GM12878 (cell line): ENCODE results near the gene CLBA1. TPM values are rescaled to one million over a fixed set of nuclear protein-coding genes. Genes with fewer than 3 reads are reported as not detected.

Experiments
- ATAC-seq: fragments of 200-7000 bp; cut with Tn5 transposase; 3 replicates; pipeline ENCODE4 v1.9.1; 2020; ENCODE audit warnings: mild to moderate bottlenecking, moderate library complexity
- BruUV-seq: library from RNA; stranded (reverse); fragments of 400-500 nt; replicated peaks from 2 replicates; lab custom pipeline; 2021; lab: Mats Ljungman, UMichigan
- CTCF ChIA-PET: fragments of 300-600 bp; sonication (Branson Sonifier 250); formaldehyde crosslinking; extraction: SDS; loops from one replicate; lab custom pipeline; 2021; ENCODE audit warnings: inconsistent platforms; lab: Yijun Ruan, JAX
- POLR2A ChIA-PET: fragments of 350-600 bp; formaldehyde crosslinking; extraction: SDS; loops from one replicate; lab custom pipeline; 2021; ENCODE audit warnings: inconsistent platforms; lab: Charles Lee
- RAD21 ChIA-PET: fragments of 300-600 bp; sonication (Branson Sonifier 250); formaldehyde crosslinking; loops from one replicate; lab custom pipeline; 2023; ENCODE audit warnings: antibody characterized with exemption; ENCODE audit not compliant: unreplicated experiment; lab: Charles Lee
- SMC1A ChIA-PET: fragments of 300-600 bp; sonication (Branson Sonifier 250); formaldehyde crosslinking; loops from one replicate; lab custom pipeline; 2023; ENCODE audit not compliant: unreplicated experiment, uncharacterized antibody; lab: Charles Lee
- DNase-seq: peaks from one replicate; pipeline ENCODE4 v3.0.0-alpha.2; 2011; ENCODE audit warnings: low read depth, low spot score
- FAIRE-seq: peaks from 3 replicates; lab custom pipeline; 2011; peaks lifted over from hg19 to GRCh38; lab: Jason Lieb, UNC
- H2AFZ ChIP-seq: 2 replicates; pipeline ENCODE4 v1.6.0; 2011; ENCODE audit warnings: low read depth, low read length, control low read depth; ENCODE audit not compliant: control insufficient read depth
- H3K27ac ChIP-seq: 2 replicates; pipeline ENCODE4 v1.5.1; 2011; ENCODE audit warnings: control low read depth; ENCODE audit not compliant: control insufficient read depth, insufficient read depth
- H3K27me3 ChIP-seq, 2 experiments: replicated peaks in 1 of 2; 2 replicates each; pipeline versions ENCODE4 v1.6.0 to v1.6.1; 2011; ENCODE audit warnings: low read length in 1 of 2; ENCODE audit not compliant: control insufficient read depth in 2 of 2, insufficient read depth in 2 of 2
- H3K36me3 ChIP-seq, 2 experiments: 2 replicates each; pipeline ENCODE4 v1.5.1; 2011; ENCODE audit warnings: low read length in 1 of 2; ENCODE audit not compliant: control insufficient read depth in 2 of 2, insufficient read depth in 2 of 2
- H3K4me1 ChIP-seq: 2 replicates; pipeline ENCODE4 v1.6.1; 2011; ENCODE audit warnings: mild to moderate bottlenecking, low read length, moderate library complexity, mixed read lengths; ENCODE audit not compliant: control insufficient read depth, insufficient read depth
- H3K4me2 ChIP-seq: 2 replicates; pipeline ENCODE4 v1.6.0; 2011; ENCODE audit warnings: control low read depth; ENCODE audit not compliant: control insufficient read depth, insufficient read depth
- H3K4me3 ChIP-seq: fragments of 200-600 bp; sonication (generic); 2 replicates; pipeline ENCODE4 v1.5.1; 2016
- H3K79me2 ChIP-seq: 2 replicates; pipeline ENCODE4 v1.6.0; 2011; ENCODE audit warnings: low read length; ENCODE audit not compliant: control insufficient read depth, insufficient read depth
- H3K9ac ChIP-seq: 2 replicates; pipeline ENCODE4 v1.8.0; 2011; ENCODE audit warnings: low read length, control low read depth, mixed read lengths; ENCODE audit not compliant: control insufficient read depth, insufficient read depth
- H3K9me3 ChIP-seq: replicated peaks from 3 replicates; pipeline ENCODE4 v1.5.1; 2011; ENCODE audit warnings: mild to moderate bottlenecking, low read length; ENCODE audit not compliant: control insufficient read depth, insufficient read depth
- H4K20me1 ChIP-seq: 2 replicates; pipeline ENCODE4 v1.6.0; 2011; ENCODE audit not compliant: control insufficient read depth, insufficient read depth
- BMI1 ChIP-seq: fragments of 450-650 bp; IDR thresholded peaks from 2 replicates; pipeline ENCODE4 v1.6.1; 2016; ENCODE audit warnings: mild to moderate bottlenecking, moderate library complexity, borderline replicate concordance
- FOXK2 ChIP-seq: fragments of 450-650 bp; IDR thresholded peaks from 2 replicates; pipeline ENCODE4 v1.6.1; 2017; ENCODE audit warnings: mild to moderate bottlenecking, moderate library complexity
- HCFC1 ChIP-seq: fragments of 150-350 bp; IDR thresholded peaks from 2 replicates; pipeline ENCODE4 v1.6.1; 2014; ENCODE audit warnings: low read length
- HDGF ChIP-seq: fragments of 450-650 bp; IDR thresholded peaks from 2 replicates; pipeline ENCODE4 v1.6.1; 2016; ENCODE audit warnings: antibody characterized with exemption
- IRF4 ChIP-seq: IDR thresholded peaks from 2 replicates; pipeline ENCODE4 v1.6.1; 2011; ENCODE audit warnings: low read depth, low read length
- KAT2A ChIP-seq: conservative IDR thresholded peaks from 2 replicates; pipeline ENCODE4 v1.6.1; 2011; ENCODE audit warnings: low read depth, low read length; ENCODE audit not compliant: control insufficient read depth
- KLF5 ChIP-seq: fragments of 450-650 bp; IDR thresholded peaks from 2 replicates; pipeline ENCODE4 v1.6.1; 2014; ENCODE audit warnings: mild to moderate bottlenecking; ENCODE audit not compliant: partially characterized antibody
- SIX5 ChIP-seq: IDR thresholded peaks from 2 replicates; pipeline ENCODE4 v1.6.1; 2011; ENCODE audit warnings: mild to moderate bottlenecking, low read depth, low read length, moderate library complexity; ENCODE audit not compliant: severe bottlenecking
- SMAD1 ChIP-seq: fragments of 450-650 bp; IDR thresholded peaks from 2 replicates; pipeline ENCODE4 v1.6.1; 2018; ENCODE audit warnings: mild to moderate bottlenecking, low read depth; ENCODE audit not compliant: partially characterized antibody
- TCF12 ChIP-seq: IDR thresholded peaks from 2 replicates; pipeline ENCODE4 v1.6.1; 2011; ENCODE audit warnings: low read depth, mild to moderate bottlenecking, low read length
- USF1 ChIP-seq: IDR thresholded peaks from 2 replicates; pipeline ENCODE4 v1.6.1; 2011; ENCODE audit warnings: borderline replicate concordance, low read depth, mild to moderate bottlenecking, moderate library complexity, mixed read lengths, low read length; ENCODE audit not compliant: insufficient read depth; ENCODE audit errors: extremely low read length
- ZBTB33 ChIP-seq: fragments of 450-650 bp; IDR thresholded peaks from 2 replicates; pipeline ENCODE4 v1.6.1; 2017; ENCODE audit warnings: mild to moderate bottlenecking
- ZNF592 ChIP-seq: fragments of 450-650 bp; IDR thresholded peaks from 2 replicates; pipeline ENCODE4 v1.6.1; 2017; ENCODE audit warnings: mild to moderate bottlenecking, moderate library complexity
- WGBS: methylation state at CpG from one replicate; pipeline ENCODE4 v1.1.6; 2016; ENCODE audit warnings: low lambda C conversion rate; ENCODE audit not compliant: insufficient replicate concordance, insufficient coverage; ENCODE audit errors: missing lambda C conversion rate; 5-methylcytosine and 5-hydroxymethylcytosine counted together
- in situ Hi-C: fragments of 300-500 bp; cut with MboI; formaldehyde crosslinking; loops from 9 replicates; pipeline ENCODE4 v1.14.3; 2018; ENCODE audit warnings: mixed read lengths
- intact Hi-C: fragments of 100-400 bp; cut with micrococcal nuclease; formaldehyde crosslinking; loops from one replicate; pipeline ENCODE4 v1.14.2; 2022; ENCODE audit not compliant: unreplicated experiment
- polyA plus RNA-seq, 11 experiments: library from polyadenylated mRNA; depleted of rRNA in 4 of 11; unstranded in 6 of 11; stranded (reverse) in 5 of 11; fragments of >200 nt; fragmentation: Nextera tagmentation in 4 of 11; fragmentation: Illumina TruSeq in 1 of 11; extraction: Ambion mirVana in 4 of 11; extraction: Trizol in 1 of 11; gene quantifications; 1 replicate in 1 of 11; 2 replicates in 10 of 11; pipeline versions ENCODE4 v1.2.1 to v1.2.3, GENCODE V29; 2011 to 2016; ENCODE audit warnings: inconsistent platforms in 2 of 11, missing spikeins in 2 of 11, low read depth in 1 of 11
- total RNA-seq, 4 experiments: library from RNA; depleted of rRNA in 3 of 4; stranded (reverse); fragments of >200 nt in 3 of 4; fragmentation: Illumina TruSeq in 1 of 4; extraction: Trizol in 1 of 4; gene quantifications; 2 replicates each; pipeline versions ENCODE4 v1.2.1 to v1.2.3, GENCODE V29; 2013 to 2021

Gene CLBA1
- total and polyA plus RNA-seq, 10 of the 15 experiments (the other 5 are each of a cell fraction or from before 2014, with no cell fraction given): 0.07 to 1.1 (median 0.62) TPM; not detected in 1

- Histone ChIP-seq H3K36me3 (no peaks in the 10 kb centered on the region), H3K4me2 (no peak overlapping the region), H3K27me3 (peaks cover 6 to 9% of the 10 kb centered on the region in 2 experiments), H3K4me3 (no peak overlapping the region), H3K9me3 (no peaks in the 10 kb centered on the region), H3K79me2 (no peaks in the 10 kb centered on the region), H4K20me1 (no peaks in the 10 kb centered on the region), H3K4me1 (no peaks in the 10 kb centered on the region), H2AFZ (no peak overlapping the region), H3K9ac (no peak overlapping the region), H3K27ac (no peak overlapping the region)
- in situ Hi-C loops (no loop called here), intact Hi-C loops (loop anchor here (10.0 kb wide), 1 partner anchor 77 kb away; no protein-coding TSS in a partner anchor)
- RAD21 ChIA-PET: no interaction called here
- DNase-seq (no peak), ATAC-seq (no peak), FAIRE-seq (no peak)
- SMC1A ChIA-PET: no interaction called here
- CTCF ChIA-PET: interaction anchor here (1.5 kb wide), 1 partner anchor 67 kb away, joined by 4 read pairs; no protein-coding TSS in a partner anchor
- POLR2A ChIA-PET: no interaction called here
- BruUV-seq: no TSS peak
- 28% methylated on average over 12 of the region's 12 CpGs for WGBS
- TF ChIP-seq BMI1: no peak
- no peak for TF ChIP-seq ZNF592
- no peak for TF ChIP-seq TCF12
- TF ChIP-seq USF1: no peak
- TF ChIP-seq IRF4: no peak
- no peak for TF ChIP-seq HCFC1
- TF ChIP-seq KAT2A: no peak
- TF ChIP-seq ZBTB33: no peak
- TF ChIP-seq HDGF: no peak
- no peak for TF ChIP-seq KLF5
- TF ChIP-seq SMAD1: no peak
- TF ChIP-seq SIX5: no peak
- TF ChIP-seq FOXK2: no peak
These were observed 13.9 kb upstream of the CLBA1 start for GRCh38 chr14:104971447-104972240.
